Measurements from ENCODE around the gene ZNF212.

The ZNF212 gene

GRCh38 chr7:149198161-149198816 lies 41.2 kb upstream of the ZNF212 start:
- Histone ChIP-seq H3K36me3 (replicated peaks; ENCODE audit: low read depth, low read length) (peaks cover 42% of the 10 kb centered on the region), H3K4me2 (ENCODE audit: low read length) (no peak overlapping the region), H3K9ac (ENCODE audit: low read length) (no peak overlapping the region), H3K4me1 (ENCODE audit: low read length) (peaks cover 12% of the 10 kb centered on the region), H3K27me3 (ENCODE audit: low read depth, low read length) (no peaks in the 10 kb centered on the region), H3K9me3 (ENCODE audit: insufficient read depth, low read length) (no peaks in the 10 kb centered on the region), H2AFZ (ENCODE audit: low read depth, low read length) (no peak overlapping the region), H3K4me3 (ENCODE audit: low read length) (no peak overlapping the region), H4K20me1 (ENCODE audit: insufficient read depth, low read length) (peaks cover 3% of the 10 kb centered on the region; the same call in 1 of the 2 replicates), H3K27ac (ENCODE audit: low read length) (no peak overlapping the region), H3K79me2 (ENCODE audit: low read length) (peaks cover 38% of the 10 kb centered on the region)
- TF ChIP-seq CTCF (IDR thresholded peaks at IDR 0.05; ENCODE audit: low read depth, low read length) (no peak), EZH2phosphoT487 (IDR thresholded peaks at IDR 0.05; ENCODE audit: low read depth) (no peak)

- Histone ChIP-seq H3K4me2 (ENCODE audit: low read length) (no peak overlapping the region), H3K4me3 (ENCODE audit: low read length) (no peak overlapping the region), H3K9ac (ENCODE audit: low read length) (no peak overlapping the region), H4K20me1 (ENCODE audit: insufficient read depth, low read length) (peaks cover 3% of the 10 kb centered on the region; the same call in 1 of the 2 replicates), H3K9me3 (ENCODE audit: insufficient read depth, low read length) (no peaks in the 10 kb centered on the region), H3K27me3 (ENCODE audit: low read depth, low read length) (no peaks in the 10 kb centered on the region), H3K4me1 (ENCODE audit: low read length) (peaks cover 10% of the 10 kb centered on the region), H2AFZ (ENCODE audit: low read depth, low read length) (no peak overlapping the region), H3K36me3 (replicated peaks; ENCODE audit: low read depth, low read length) (peaks cover 53% of the 10 kb centered on the region), H3K27ac (ENCODE audit: low read length) (no peak overlapping the region), H3K79me2 (ENCODE audit: low read length) (peaks cover 44% of the 10 kb centered on the region)
- TF ChIP-seq CTCF (IDR thresholded peaks at IDR 0.05; ENCODE audit: low read depth, low read length) (no peak), EZH2phosphoT487 (IDR thresholded peaks at IDR 0.05; ENCODE audit: low read depth) (no peak)
Observed at GRCh38 chr7:149199234-149199995, 40.0 kb upstream of the ZNF212 start.

- Histone ChIP-seq H3K4me1 (ENCODE audit: low read length) (no peaks in the 10 kb centered on the region), H3K36me3 (replicated peaks; ENCODE audit: low read depth, low read length) (peaks cover 72% of the 10 kb centered on the region), H3K27me3 (ENCODE audit: low read depth, low read length) (no peaks in the 10 kb centered on the region), H3K9me3 (ENCODE audit: insufficient read depth, low read length) (no peaks in the 10 kb centered on the region), H3K4me2 (ENCODE audit: low read length) (no peak overlapping the region), H2AFZ (ENCODE audit: low read depth, low read length) (no peak overlapping the region), H4K20me1 (ENCODE audit: insufficient read depth, low read length) (peaks cover 1% of the 10 kb centered on the region; the same call in 1 of the 2 replicates), H3K9ac (ENCODE audit: low read length) (no peak overlapping the region), H3K4me3 (ENCODE audit: low read length) (no peak overlapping the region), H3K27ac (ENCODE audit: low read length) (no peak overlapping the region), H3K79me2 (ENCODE audit: low read length) (peaks cover 22% of the 10 kb centered on the region)
- TF ChIP-seq EZH2phosphoT487 (IDR thresholded peaks at IDR 0.05; ENCODE audit: low read depth) (no peak), CTCF (IDR thresholded peaks at IDR 0.05; ENCODE audit: low read depth, low read length) (no peak)
Observed at GRCh38 chr7:149202831-149203231, 36.6 kb upstream of the ZNF212 start.

- TF ChIP-seq CTCF (IDR thresholded peaks at IDR 0.05; ENCODE audit: low read depth, low read length): no peak
- TF ChIP-seq EZH2phosphoT487 (IDR thresholded peaks at IDR 0.05; ENCODE audit: low read depth): no peak
Observed at GRCh38 chr7:149205690-149206381, 33.6 kb upstream of the ZNF212 start.

More at GRCh38 chr7:149205690-149206381, 33.6 kb upstream of the ZNF212 start:
- H3K9ac ChIP-seq (ENCODE audit: low read length): no peak overlapping the region
- no peak overlapping the region for H2AFZ ChIP-seq (ENCODE audit: low read depth, low read length)
- no peak overlapping the region for H3K4me3 ChIP-seq (ENCODE audit: low read length)
- H3K79me2 ChIP-seq (ENCODE audit: low read length): peaks cover 14% of the 10 kb centered on the region
- no peaks in the 10 kb centered on the region for H3K27me3 ChIP-seq (ENCODE audit: low read depth, low read length)
- no peak overlapping the region for H3K4me2 ChIP-seq (ENCODE audit: low read length)
- no peaks in the 10 kb centered on the region for H3K9me3 ChIP-seq (ENCODE audit: insufficient read depth, low read length)
- no peak overlapping the region for H3K27ac ChIP-seq (ENCODE audit: low read length)
- H3K4me1 ChIP-seq (ENCODE audit: low read length): no peaks in the 10 kb centered on the region
- H4K20me1 ChIP-seq (ENCODE audit: insufficient read depth, low read length): no peaks in the 10 kb centered on the region
- peaks cover 68% of the 10 kb centered on the region for H3K36me3 ChIP-seq (replicated peaks; ENCODE audit: low read depth, low read length)
